GM19099 (cell line): ENCODE measurements around the gene CCDC190.

ENCODE experiments used
- POLR2A ChIP-seq: IDR thresholded peaks from 3 replicates; pipeline ENCODE4 v1.6.1; 2011; ENCODE audit warnings: low read depth; ENCODE audit not compliant: insufficient read length; ENCODE audit errors: extremely low read depth

The CCDC190 gene

GRCh38 chr1:162823231-162823630 is 37.7 kb downstream of the CCDC190 start:
- no peak for TF ChIP-seq POLR2A

- TF ChIP-seq POLR2A = no peak
These were observed 38.4 kb downstream of the CCDC190 start for GRCh38 chr1:162822391-162823200.
